Stimulated activated CD4-positive, alpha-beta T cell treated with anti-CD3 and anti-CD28 coated beads, TNF-alpha, amount 100 ng/mL, for 24 hours (primary cell): ENCODE results near the gene ARHGAP26.
A peak's percentile ranks its signal among the peaks of the same experiment; 100 is the strongest.

Experiments used
- DNase-seq, 3 experiments: peaks; one replicate each; pipeline ENCODE4 v3.0.0-alpha.2; 2020; ENCODE audit warnings: low read depth in 3 of 3

The ARHGAP26 gene

GRCh38 chr5:142847898-142848790 lies 78.0 kb downstream of the ARHGAP26 start:
- no peak for DNase-seq

GRCh38 chr5:142849466-142849865 lies 79.3 kb downstream of the ARHGAP26 start:
- DNase-seq = no peak

GRCh38 chr5:142849880-142850279 lies 79.7 kb downstream of the ARHGAP26 start:
- no peak for DNase-seq

GRCh38 chr5:142851731-142852130 lies 81.6 kb downstream of the ARHGAP26 start:
- DNase-seq = no peak

GRCh38 chr5:142852416-142853198 lies 82.4 kb downstream of the ARHGAP26 start:
- no peak for DNase-seq

GRCh38 chr5:142853682-142854081 lies 83.5 kb downstream of the ARHGAP26 start:
- no peak for DNase-seq

GRCh38 chr5:142856269-142856782 lies 86.1 kb downstream of the ARHGAP26 start:
- DNase-seq = no peak

GRCh38 chr5:142857405-142857804 lies 87.2 kb downstream of the ARHGAP26 start:
- no peak for DNase-seq

GRCh38 chr5:142859037-142859436 lies 88.9 kb downstream of the ARHGAP26 start:
- no peak for DNase-seq

- no peak for DNase-seq
Observed at GRCh38 chr5:142860270-142860669, 90.1 kb downstream of the ARHGAP26 start.

- no peak for DNase-seq
Observed at GRCh38 chr5:142861011-142861410, 90.8 kb downstream of the ARHGAP26 start.

GRCh38 chr5:142862594-142862993 lies 92.4 kb downstream of the ARHGAP26 start:
- no peak for DNase-seq

GRCh38 chr5:142863856-142864255 lies 93.7 kb downstream of the ARHGAP26 start:
- DNase-seq = no peak

- no peak for DNase-seq
Observed at GRCh38 chr5:142864290-142865260, 94.4 kb downstream of the ARHGAP26 start.

- no peak for DNase-seq
Observed at GRCh38 chr5:142865631-142866030, 95.5 kb downstream of the ARHGAP26 start.

GRCh38 chr5:142866563-142867275 lies 96.5 kb downstream of the ARHGAP26 start:
- DNase-seq = peak; percentile 6 to 17 (median 8)

- no peak for DNase-seq
Observed at GRCh38 chr5:142869886-142870285, 99.7 kb downstream of the ARHGAP26 start.

GRCh38 chr5:142870532-142871362 lies 100.6 kb downstream of the ARHGAP26 start:
- DNase-seq = no peak

GRCh38 chr5:142871363-142872193 lies 101.4 kb downstream of the ARHGAP26 start:
- DNase-seq = no peak
